GM12891 (cell line): Measurements from ENCODE around the gene KIR2DL1.
"Not testable (repeated sequence)": the region's sequence is repeated elsewhere in the genome, so short reads cannot be mapped to it uniquely, and the experiment has no call there.

Experiments
- PAX5 ChIP-seq: IDR thresholded peaks from 2 replicates; pipeline ENCODE4 v1.6.1; 2011; ENCODE audit warnings: low read length, moderate library complexity, mild to moderate bottlenecking; ENCODE audit not compliant: insufficient read depth, severe bottlenecking
- POLR2A ChIP-seq: IDR thresholded peaks from 2 replicates; pipeline ENCODE4 v1.6.1; 2011; ENCODE audit warnings: low read depth, low read length, control low read depth
- POLR2AphosphoS5 ChIP-seq: IDR thresholded peaks from 2 replicates; pipeline ENCODE4 v1.6.1; 2011; ENCODE audit warnings: low read depth, low read length, control low read depth
- POU2F2 ChIP-seq: IDR thresholded peaks from 2 replicates; pipeline ENCODE4 v1.6.1; 2011; ENCODE audit warnings: low read depth, mild to moderate bottlenecking, control low read depth, low read length, moderate library complexity
- SPI1 ChIP-seq: IDR thresholded peaks from 2 replicates; pipeline ENCODE4 v1.6.1; 2011; ENCODE audit warnings: low read depth, low read length, control low read depth
- TAF1 ChIP-seq: IDR thresholded peaks from 2 replicates; pipeline ENCODE4 v1.6.1; 2011; ENCODE audit warnings: low read depth, low read length, control low read depth

DNA sequence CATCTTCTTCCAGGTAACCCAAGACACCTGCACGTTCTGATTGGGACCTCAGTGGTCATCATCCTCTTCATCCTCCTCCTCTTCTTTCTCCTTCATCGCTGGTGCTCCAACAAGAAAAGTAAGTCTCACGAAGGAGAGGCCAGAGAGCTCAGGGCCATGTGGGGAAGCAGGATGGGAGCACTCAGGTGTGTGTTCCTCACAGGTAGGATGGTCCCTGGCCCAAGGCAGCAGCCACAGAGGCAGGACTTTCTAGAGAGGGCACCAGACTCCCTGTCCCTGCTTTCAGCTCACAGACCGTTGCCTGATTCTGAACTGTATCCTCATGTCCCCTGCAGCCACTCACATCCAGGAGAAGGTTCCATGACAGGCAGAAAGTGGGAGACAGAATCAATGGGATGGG, 3.1 kb upstream of the KIR2DL1 start:
- not testable (repeated sequence) for TF ChIP-seq PAX5, POLR2A, POLR2AphosphoS5, TAF1, POU2F2, SPI1
